IgD-negative memory B cell (primary cell): Measurements from ENCODE around the gene G0S2. TPM values are rescaled to one million over a fixed set of nuclear protein-coding genes. Genes with fewer than 3 reads are reported as not detected.
A peak's percentile ranks its signal among the peaks of the same experiment; 100 is the strongest.

ENCODE experiments used
- H3K27ac Mint-ChIP-seq, 3 donors: one replicate each; pipeline ENCODE4 v1.8.0; 2020 to 2022; ENCODE audit warnings: mild to moderate bottlenecking in 3 of 3, mixed read lengths in 3 of 3, moderate library complexity in 1 of 3
- H3K27me3 Mint-ChIP-seq: one replicate; pipeline ENCODE4 v1.8.0; 2021; ENCODE audit warnings: mixed read lengths
- H3K36me3 Mint-ChIP-seq: one replicate; pipeline ENCODE4 v1.8.0; 2020; ENCODE audit warnings: mild to moderate bottlenecking, mixed read lengths
- H3K4me1 Mint-ChIP-seq, 3 donors: one replicate each; pipeline ENCODE4 v1.8.0; 2020 to 2022; ENCODE audit warnings: mixed read lengths in 3 of 3, mild to moderate bottlenecking in 1 of 3
- H3K4me3 Mint-ChIP-seq, 4 donors: one replicate each; pipeline ENCODE4 v1.8.0; 2020 to 2022; ENCODE audit warnings: mild to moderate bottlenecking in 4 of 4, mixed read lengths in 4 of 4, moderate library complexity in 3 of 4
- H3K9me3 Mint-ChIP-seq, 3 donors: one replicate each; pipeline ENCODE4 v1.8.0; 2020 to 2021; ENCODE audit warnings: mixed read lengths in 3 of 3, mild to moderate bottlenecking in 1 of 3
- polyA plus RNA-seq: library from polyadenylated mRNA; unstranded; fragments of 300-500 nt; fragmentation: Illumina TruSeq; gene quantifications from one replicate; pipeline ENCODE4 v1.2.3, GENCODE V29; 2021

Gene G0S2
- polyA plus RNA-seq, 1 donor from 2014 or later = 0.38 TPM

DNA sequence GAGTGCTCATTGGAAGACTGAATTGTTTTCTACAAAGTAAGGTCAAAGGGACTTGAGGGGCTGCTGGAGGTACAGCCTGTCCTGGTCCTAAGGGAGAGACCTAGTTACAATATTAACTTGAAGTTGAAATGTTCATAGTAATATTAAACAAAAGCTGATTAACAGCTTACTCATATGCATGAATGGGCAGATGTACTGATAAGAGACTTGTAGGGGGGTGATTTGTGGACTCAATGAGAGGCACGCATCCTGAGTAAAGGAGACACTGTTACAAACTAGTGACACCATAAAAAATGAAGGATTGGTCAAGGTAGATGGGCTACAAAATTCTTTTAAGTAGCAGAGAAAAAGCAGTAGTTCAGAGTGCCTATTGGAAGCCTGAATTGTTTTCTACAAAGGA lies 32.1 kb downstream of the G0S2 start:
- peaks cover 6 to 10% (median 7%) of the 10 kb centered on the region in 3 donors for H3K4me1 Mint-ChIP-seq
- no peaks in the 10 kb centered on the region for H3K9me3 Mint-ChIP-seq
- no peak overlapping the region for H3K27ac Mint-ChIP-seq
- H3K27me3 Mint-ChIP-seq = no peaks in the 10 kb centered on the region
- no peaks in the 10 kb centered on the region for H3K36me3 Mint-ChIP-seq
- H3K4me3 Mint-ChIP-seq = no peak overlapping the region

DNA sequence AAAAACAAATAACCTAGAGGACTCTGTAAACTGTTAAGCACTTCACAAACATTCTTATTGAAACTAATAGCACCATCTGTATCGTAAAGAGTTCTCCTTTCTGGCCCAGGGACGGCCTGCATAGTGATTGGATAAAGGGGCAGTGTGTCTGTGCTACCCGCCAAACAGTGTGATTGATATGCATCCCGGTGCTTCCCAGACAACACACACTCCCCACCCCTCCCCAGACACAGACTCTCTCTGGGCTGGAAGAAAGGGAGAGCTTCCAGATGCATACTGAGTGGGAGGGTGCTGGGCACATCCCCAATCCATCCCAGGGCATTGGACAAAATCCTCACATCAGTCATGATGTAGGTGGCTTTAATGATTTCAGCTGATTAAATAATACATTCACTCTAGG lies 33.1 kb downstream of the G0S2 start:
- Mint-ChIP-seq H3K4me3 (no peak overlapping the region), H3K27me3 (no peaks in the 10 kb centered on the region), H3K27ac (no peak overlapping the region), H3K4me1 (peaks cover 6 to 10% (median 7%) of the 10 kb centered on the region in 3 donors), H3K9me3 (no peaks in the 10 kb centered on the region), H3K36me3 (no peaks in the 10 kb centered on the region)

DNA sequence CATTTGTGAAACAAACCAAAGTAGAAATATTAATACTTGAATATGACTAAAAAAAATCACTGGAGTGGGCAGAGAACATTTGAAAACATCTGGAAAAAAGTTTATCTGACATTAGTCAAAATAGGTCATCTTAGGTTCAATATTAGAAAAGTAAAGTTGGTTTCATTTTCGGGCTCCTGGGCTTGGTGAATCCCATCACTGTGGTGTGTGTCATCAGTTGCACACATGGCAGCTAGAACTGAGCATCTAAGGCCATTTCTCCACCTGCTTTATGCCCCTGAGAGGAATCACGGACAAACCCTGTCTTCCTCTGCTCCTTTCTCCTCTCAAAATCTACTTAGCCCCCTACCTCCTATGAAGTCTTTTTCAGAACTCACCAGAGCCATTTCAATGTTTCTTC lies 34.9 kb downstream of the G0S2 start:
- no peak overlapping the region for H3K27ac Mint-ChIP-seq
- no peaks in the 10 kb centered on the region for H3K27me3 Mint-ChIP-seq
- no peak overlapping the region for H3K4me3 Mint-ChIP-seq
- peaks cover 0 to 5% (median 0%) of the 10 kb centered on the region in 3 donors for H3K4me1 Mint-ChIP-seq
- H3K36me3 Mint-ChIP-seq = no peaks in the 10 kb centered on the region
- no peaks in the 10 kb centered on the region for H3K9me3 Mint-ChIP-seq

DNA sequence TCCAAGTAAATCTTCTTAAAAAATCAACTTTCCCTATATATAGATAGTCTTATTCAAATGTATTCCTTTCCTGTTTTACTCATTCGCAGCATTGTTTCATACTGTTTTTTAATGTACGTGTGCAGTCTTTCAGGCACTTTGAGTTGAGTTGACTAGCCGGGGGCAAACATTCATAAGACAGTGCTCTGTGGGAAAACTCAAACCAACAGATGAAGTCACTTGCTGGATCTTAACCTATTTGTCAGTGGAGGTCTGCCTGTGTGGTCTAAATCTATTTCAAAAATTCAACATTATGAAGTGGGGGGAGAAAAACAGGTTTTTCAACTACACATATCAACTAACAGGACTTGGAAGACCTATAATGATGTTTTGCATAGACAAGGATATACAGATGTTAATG lies 35.6 kb downstream of the G0S2 start:
- Mint-ChIP-seq H3K4me1 (peaks cover 0 to 5% (median 0%) of the 10 kb centered on the region in 3 donors), H3K9me3 (no peaks in the 10 kb centered on the region), H3K4me3 (no peak overlapping the region), H3K27ac (no peak overlapping the region), H3K36me3 (no peaks in the 10 kb centered on the region), H3K27me3 (no peaks in the 10 kb centered on the region)

DNA sequence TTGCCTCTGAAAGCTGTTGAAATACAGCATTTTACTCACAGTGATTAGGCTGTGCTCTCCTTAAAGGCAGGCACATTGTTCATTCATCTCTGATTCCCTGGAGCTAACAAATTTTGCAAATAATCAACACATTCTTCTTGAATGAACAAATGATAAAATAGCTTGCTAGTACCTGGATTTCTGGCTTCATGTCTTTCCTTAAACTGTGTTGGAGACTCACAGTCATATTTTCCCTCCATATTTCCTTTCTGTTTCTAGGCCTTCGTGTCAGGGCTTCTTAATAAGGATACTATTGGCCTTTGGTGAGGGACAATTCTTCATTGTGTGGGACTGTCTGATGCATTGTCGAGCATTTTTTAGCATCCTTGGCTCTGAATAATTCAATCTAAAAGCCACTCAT lies 39.1 kb downstream of the G0S2 start:
- H3K36me3 Mint-ChIP-seq = no peaks in the 10 kb centered on the region
- no peak overlapping the region for H3K4me3 Mint-ChIP-seq
- H3K4me1 Mint-ChIP-seq = peaks cover 0 to 5% (median 0%) of the 10 kb centered on the region in 3 donors
- peaks cover 0 to 3% (median 0%) of the 10 kb centered on the region in 3 donors for H3K9me3 Mint-ChIP-seq
- H3K27ac Mint-ChIP-seq = no peak overlapping the region
- H3K27me3 Mint-ChIP-seq = no peaks in the 10 kb centered on the region

DNA sequence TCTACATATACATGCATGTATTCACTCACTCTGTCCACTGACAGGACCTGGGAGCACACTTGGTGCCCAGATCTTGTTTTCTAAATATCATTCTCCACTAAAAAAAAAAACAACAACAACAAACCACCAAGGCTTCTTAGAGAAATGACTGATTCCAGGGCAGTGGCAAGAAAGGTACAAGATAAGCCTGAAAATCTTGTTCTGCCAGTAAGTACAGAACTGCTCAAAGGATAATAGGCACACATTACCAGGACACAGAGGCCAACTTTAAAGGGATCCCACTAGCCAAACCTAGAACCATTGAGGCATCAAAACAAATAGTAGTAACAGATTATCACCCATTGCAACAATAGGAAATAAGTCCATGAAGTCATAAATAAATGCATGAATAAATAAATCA lies 40.1 kb downstream of the G0S2 start:
- Mint-ChIP-seq H3K9me3 (peaks cover 0 to 5% (median 0%) of the 10 kb centered on the region in 3 donors), H3K36me3 (no peaks in the 10 kb centered on the region), H3K27ac (no peak overlapping the region), H3K4me3 (no peak overlapping the region), H3K4me1 (peaks cover 0 to under 1% (median 0%) of the 10 kb centered on the region in 3 donors), H3K27me3 (no peaks in the 10 kb centered on the region)

DNA sequence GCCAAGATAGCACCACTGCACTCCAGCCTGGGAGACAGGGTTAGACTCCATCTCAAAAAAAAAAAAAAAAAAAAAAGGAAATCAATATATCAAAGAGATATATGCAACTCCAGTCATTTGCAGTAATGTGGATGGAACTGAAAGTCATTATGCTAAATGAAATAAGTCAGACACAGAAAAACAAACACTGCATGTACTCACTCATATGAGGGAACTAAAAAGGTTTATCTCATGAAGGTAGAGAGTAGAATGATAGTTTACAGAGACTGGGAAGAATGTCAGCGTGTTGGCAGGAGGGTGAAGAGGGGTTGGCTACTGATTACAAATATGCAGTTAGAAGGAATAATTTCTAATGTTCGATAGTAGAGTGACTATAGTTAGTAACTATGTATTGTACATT lies 42.6 kb downstream of the G0S2 start:
- Mint-ChIP-seq H3K9me3 (peaks cover 0 to 5% (median 0%) of the 10 kb centered on the region in 3 donors), H3K27me3 (no peaks in the 10 kb centered on the region), H3K27ac (no peak overlapping the region), H3K36me3 (no peaks in the 10 kb centered on the region), H3K4me1 (no peaks in the 10 kb centered on the region), H3K4me3 (no peak overlapping the region)

DNA sequence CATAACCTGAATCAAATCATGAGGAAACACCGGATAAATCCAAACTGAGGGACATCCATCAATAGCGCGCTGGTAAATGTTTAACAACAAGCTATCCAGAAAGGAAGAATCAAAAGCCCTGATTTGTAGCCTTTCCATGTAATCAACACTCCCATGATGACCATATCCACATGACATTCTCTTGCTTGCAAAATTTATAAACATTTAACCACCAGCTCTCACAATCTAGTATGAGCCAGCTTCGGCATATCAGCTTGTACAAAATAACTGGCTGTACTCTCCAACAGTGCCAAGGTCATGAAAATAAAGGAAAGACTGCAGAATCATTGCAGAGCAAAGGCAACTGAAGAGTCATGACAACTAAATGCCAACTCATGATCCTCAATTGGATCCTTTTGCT lies 45.1 kb downstream of the G0S2 start:
- no peak overlapping the region for H3K4me3 Mint-ChIP-seq
- peaks cover 0 to 5% (median 0%) of the 10 kb centered on the region in 3 donors for H3K9me3 Mint-ChIP-seq
- no peaks in the 10 kb centered on the region for H3K4me1 Mint-ChIP-seq
- H3K27ac Mint-ChIP-seq = no peak overlapping the region
- no peaks in the 10 kb centered on the region for H3K27me3 Mint-ChIP-seq
- H3K36me3 Mint-ChIP-seq = no peaks in the 10 kb centered on the region

DNA sequence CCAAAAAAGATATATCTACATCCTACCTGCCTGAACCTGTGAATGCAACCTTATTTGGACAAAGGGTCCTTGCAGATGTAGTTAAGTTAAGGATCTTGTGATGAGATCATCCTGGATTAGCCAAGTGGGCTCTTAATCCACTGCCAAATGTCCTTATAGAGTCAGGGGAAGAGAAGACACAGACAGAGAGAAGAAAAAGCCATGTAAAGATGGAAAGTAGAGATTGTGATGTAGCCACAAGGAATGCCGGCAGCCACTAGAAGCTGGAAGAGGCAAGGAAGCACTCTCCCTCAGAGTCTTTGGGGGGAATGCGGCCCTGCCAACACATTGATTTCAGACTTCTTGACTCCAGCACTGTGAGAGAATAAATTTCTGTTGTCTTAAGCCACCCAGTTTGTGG lies 45.6 kb downstream of the G0S2 start:
- H3K27me3 Mint-ChIP-seq = no peaks in the 10 kb centered on the region
- no peak overlapping the region for H3K4me3 Mint-ChIP-seq
- no peak overlapping the region for H3K27ac Mint-ChIP-seq
- no peaks in the 10 kb centered on the region for H3K4me1 Mint-ChIP-seq
- H3K9me3 Mint-ChIP-seq = peaks cover 0 to 5% (median 0%) of the 10 kb centered on the region in 3 donors
- no peaks in the 10 kb centered on the region for H3K36me3 Mint-ChIP-seq

DNA sequence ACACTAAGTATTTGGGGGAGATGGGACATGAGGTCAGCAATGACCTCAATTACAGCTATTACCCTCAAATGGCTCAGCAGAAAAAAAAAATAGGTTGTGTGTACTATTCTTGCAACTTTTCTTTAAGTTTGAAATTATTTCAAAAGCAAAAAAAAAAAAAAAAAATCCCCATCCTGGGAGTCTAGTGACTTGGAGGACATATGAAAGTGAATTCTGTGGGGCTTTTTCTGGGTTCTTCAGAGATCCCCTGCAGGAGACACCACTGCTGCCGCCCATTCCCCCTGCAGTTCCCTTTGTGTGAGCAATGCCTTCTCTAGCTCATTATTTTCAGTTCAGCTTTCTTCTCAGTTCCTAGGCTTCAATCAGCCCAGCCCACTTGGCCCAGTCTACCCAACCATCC lies 46.1 kb downstream of the G0S2 start:
- Mint-ChIP-seq H3K9me3 (peaks cover 0 to 5% (median 0%) of the 10 kb centered on the region in 3 donors), H3K36me3 (no peaks in the 10 kb centered on the region), H3K4me1 (no peaks in the 10 kb centered on the region), H3K27me3 (no peaks in the 10 kb centered on the region), H3K27ac (no peak overlapping the region), H3K4me3 (no peak overlapping the region)

DNA sequence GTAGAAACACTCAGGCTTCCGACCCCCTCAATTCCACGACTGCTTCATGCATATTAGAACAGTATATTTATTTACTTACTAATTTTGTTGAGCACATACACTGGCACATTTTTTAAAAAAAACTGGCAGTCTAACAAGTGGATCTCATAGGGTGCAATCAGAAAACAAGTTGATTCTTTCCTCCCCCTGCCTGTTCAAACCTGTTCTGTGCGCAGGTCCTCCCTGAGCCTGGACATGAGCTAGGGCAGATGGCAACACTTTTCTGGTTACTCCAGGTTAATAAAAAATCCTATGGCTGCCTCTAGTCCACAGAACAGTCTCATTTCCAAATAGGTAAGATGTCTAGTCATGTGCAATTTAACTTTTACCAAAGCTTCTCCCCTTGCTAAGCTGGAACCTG lies 48.1 kb downstream of the G0S2 start:
- peaks cover 0 to 5% (median 0%) of the 10 kb centered on the region in 3 donors for H3K9me3 Mint-ChIP-seq

DNA sequence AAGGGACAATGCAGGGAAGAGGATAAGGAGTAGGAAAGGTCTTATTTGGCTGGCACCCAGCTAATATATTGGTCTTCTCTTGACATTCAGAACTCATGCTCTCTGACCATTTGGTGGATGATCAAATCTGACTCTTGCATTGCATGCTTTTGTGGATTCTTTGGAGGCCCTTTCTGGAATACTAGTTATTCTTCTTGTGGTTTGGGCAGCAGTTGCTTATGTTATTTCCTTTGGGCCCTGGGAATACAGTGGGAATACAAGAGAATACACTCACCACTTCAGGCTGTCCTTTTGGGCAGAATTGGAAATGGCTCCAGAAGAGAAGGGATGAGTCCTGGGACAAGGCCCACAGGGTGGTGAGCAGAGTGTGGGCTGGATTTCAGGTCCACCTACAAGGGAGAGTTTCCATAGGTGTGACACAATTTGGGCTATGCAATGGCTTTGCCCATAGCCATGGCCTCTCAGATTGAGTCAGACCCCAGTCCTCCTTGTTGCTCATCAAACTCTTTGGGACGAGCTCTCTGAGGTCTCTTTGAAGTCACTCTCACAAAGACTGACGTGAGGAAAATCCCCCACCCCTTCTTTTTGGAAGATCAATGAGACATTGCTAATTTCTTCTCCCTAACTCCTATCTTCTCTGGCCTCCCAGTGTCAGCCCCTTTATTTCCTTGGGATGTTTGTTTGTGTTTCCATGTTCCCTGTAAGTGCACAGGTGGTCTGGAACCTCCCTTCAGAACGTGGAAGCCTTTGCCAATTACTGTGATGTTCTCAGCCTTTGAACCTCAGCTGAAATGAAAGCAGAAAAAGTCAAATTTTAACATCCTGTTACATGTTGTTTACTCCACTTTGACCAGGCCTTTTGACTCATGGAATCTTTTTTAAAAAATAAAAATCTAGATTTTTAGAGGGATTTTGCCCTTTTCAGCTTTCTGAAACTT lies 48.8 kb downstream of the G0S2 start:
- Mint-ChIP-seq H3K4me1 (peaks cover 0 to 3% (median 0%) of the 10 kb centered on the region in 3 donors), H3K27ac (peak overlapping the region in 1 of 3 donors; percentile 6), H3K27me3 (no peaks in the 10 kb centered on the region), H3K4me3 (no peak overlapping the region), H3K9me3 (peaks cover 0 to 5% (median 0%) of the 10 kb centered on the region in 3 donors), H3K36me3 (no peaks in the 10 kb centered on the region)

More for the DNA sequence above, 48.1 kb downstream of the G0S2 start:
- Mint-ChIP-seq H3K4me1 (peaks cover 0 to 3% (median 0%) of the 10 kb centered on the region in 3 donors), H3K4me3 (no peak overlapping the region), H3K27ac (no peak overlapping the region), H3K27me3 (no peaks in the 10 kb centered on the region), H3K36me3 (no peaks in the 10 kb centered on the region)

Other genes with a start within 250 kb of the G0S2 start
- gene CAMK1G, start 91.7 kb upstream of the G0S2 start, polyA plus RNA-seq = not detected
- not detected for gene LAMB3, start 23.0 kb upstream of the G0S2 start, polyA plus RNA-seq
- not detected for gene HSD11B1, start 29.4 kb downstream of the G0S2 start, polyA plus RNA-seq
- 240 TPM for gene TRAF3IP3, start 80.6 kb downstream of the G0S2 start, polyA plus RNA-seq
- 0.78 TPM for gene C1orf74, start 109.1 kb downstream of the G0S2 start, polyA plus RNA-seq
- gene IRF6, start 130.7 kb downstream of the G0S2 start, polyA plus RNA-seq = 0.93 TPM
- gene UTP25, start 152.6 kb downstream of the G0S2 start, polyA plus RNA-seq = 4.4 TPM